ENCODE data around the gene FAM53A.
"Not testable (repeated sequence)": the region's sequence is repeated elsewhere in the genome, so short reads cannot be mapped to it uniquely, and the experiment has no call there.

FAM53A gene

GRCh38 chr4:1658146-1658545 is 26.0 kb downstream of the FAM53A start:
- no peak for DNase-seq

DNA sequence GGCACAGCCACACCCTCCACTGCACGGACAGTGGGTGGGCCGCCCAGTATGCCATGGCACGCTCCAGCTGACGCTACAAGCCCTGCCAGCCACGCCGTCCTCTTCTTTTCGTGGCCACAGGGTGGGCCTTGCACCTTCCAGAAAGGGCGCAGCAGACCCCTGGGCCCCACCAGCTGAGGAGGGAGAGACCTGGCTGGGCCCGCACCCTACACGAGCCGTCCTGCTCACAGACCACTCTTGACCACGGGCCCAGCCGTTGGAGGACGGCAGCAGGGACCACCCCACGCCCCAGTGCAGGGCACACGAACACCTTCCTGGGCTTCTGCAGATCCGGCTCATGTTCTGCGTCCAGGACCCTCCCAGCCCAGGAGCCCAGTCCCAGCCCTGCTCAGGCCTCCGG is 27.1 kb downstream of the FAM53A start:
- DNase-seq: no peak

- DNase-seq: no peak
Observed at GRCh38 chr4:1656132-1656531, 28.0 kb downstream of the FAM53A start.

- DNase-seq: no peak
Observed at GRCh38 chr4:1655676-1656075, 28.4 kb downstream of the FAM53A start.

- DNase-seq: no peak
Observed at GRCh38 chr4:1655081-1655480, 29.0 kb downstream of the FAM53A start.

- no peak for DNase-seq
Observed at GRCh38 chr4:1654216-1654955, 29.7 kb downstream of the FAM53A start.

- DNase-seq: no peak
Observed at GRCh38 chr4:1653776-1654175, 30.3 kb downstream of the FAM53A start.

DNA sequence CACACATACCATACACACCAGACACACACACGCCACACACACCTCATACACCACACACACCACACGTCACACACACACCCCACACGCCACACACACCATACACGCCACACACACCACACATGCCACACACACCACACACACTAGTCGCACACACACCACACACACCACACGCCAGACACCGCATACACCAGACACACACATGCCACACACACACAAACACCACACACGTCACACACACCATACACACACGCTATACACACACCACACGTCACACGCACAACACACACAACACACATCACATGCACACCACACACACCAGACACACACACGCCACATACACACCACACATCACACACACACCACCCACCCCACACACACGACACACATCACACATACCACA is 32.0 kb downstream of the FAM53A start:
- DNase-seq: no peak

GRCh38 chr4:1651609-1652008 is 32.5 kb downstream of the FAM53A start:
- no peak for DNase-seq

DNA sequence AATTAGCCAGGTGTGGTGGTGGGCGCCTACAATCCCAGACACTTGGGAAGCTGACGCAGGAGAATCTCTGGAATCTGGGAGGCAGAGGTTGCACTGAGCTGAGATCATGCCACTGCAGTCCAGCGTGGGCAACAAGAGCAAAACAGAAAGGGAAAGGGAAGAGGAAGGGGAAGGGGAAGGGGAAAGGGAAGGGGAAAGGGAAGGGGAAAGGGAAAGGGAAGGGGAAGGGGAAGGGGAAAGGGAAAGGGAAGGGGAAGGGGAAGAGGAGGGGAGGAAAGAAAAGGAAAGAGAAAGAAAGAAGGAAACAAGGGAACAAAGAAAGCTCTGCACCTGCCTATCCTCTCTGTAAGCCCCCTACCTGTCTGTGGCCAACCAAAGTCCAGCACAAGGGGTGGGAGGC is 35.2 kb downstream of the FAM53A start:
- no peak for DNase-seq

DNA sequence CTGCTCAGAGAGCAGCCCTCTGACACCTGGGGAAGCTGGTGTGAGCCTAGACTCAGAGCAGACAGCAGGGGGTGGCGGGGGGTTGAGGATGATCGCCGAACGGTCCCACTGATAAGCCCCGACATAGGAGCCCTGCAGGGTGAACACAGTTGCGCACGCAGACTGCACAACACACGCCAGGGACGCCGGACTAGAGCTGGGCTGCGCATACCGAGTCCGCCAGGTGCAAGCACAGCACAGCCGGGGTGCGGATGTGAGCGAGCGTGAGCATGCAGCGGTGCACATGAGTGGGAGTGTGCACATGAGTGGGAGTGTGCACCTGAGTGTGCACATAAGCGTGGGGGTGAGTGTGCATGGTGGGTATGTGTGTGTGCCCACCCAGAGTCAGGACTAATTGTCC is 36.7 kb downstream of the FAM53A start:
- DNase-seq: no peak

GRCh38 chr4:1646690-1647089 is 37.4 kb downstream of the FAM53A start:
- no peak for DNase-seq

DNA sequence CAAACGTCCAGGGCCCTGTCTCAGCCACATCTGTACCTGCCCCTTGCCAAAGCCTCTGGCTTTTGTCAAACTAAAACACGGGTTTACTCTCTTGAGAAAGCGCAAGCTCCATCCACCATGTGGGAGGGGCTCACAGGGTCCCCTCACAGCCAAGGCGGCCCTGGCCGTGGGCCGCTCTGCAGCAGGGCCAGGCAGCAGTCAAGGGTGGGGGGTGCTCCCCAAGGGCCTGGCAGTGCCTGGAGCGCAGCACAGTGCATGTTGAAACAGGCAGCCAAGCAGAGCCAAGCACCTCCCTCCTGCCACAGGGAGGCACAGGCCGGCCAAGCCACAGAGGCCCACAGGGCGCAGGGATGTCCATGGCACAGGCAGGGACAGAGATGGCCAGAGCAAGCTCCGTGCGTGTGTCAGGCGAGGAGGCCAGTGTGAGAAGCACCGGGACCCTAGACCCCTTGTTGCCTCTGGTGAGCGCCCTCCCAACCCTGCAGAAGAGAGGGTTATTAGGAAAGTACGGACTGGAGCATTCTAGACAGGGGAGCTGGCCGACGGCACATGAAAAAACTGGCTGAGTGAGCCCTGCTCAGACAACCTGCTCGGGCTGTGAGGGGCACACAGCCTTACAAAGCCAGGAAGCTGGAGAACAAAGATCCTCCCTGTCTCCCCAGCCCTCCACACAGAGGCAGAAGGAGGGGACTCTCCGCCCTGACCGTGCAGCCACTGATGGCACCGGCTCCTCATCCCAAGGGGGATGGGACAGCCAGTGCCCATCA is 39.0 kb downstream of the FAM53A start:
- no peak for DNase-seq

DNA sequence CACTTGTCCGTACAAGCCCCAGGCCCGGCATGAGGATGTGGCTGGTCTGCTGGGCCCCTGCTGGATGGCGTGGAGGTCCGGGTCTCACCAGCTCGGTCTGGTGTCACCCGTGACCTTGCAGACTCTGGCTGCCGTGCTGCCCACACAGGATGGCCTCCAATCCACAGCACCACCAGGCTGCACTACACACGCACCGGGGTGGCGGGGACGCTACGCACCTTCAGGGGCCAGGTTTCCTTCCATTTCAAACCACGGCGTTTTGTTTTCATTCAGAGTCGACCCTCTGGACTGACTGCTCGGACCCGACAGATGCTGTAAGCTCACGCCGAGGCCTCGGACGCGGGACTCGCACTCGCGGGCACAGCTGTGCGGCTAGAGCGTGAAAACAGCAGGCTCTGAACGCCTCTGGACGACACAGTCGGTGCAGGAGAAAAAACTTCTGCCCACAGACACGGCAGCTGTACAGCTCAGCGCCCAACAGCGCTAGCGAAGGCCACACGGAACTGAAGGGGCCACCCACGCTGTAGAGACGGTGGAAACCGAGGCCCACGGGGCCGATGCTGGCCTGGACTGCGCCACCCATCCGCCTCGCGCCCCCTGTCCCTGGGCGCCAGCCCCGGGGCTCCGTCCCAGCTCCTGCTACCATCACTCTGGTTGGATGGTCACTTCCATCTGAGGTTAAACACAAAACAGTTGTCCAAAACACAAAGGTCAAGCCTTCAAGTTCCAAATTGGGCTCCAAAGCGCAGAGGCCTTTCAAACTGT is 40.0 kb downstream of the FAM53A start:
- no peak for DNase-seq

DNA sequence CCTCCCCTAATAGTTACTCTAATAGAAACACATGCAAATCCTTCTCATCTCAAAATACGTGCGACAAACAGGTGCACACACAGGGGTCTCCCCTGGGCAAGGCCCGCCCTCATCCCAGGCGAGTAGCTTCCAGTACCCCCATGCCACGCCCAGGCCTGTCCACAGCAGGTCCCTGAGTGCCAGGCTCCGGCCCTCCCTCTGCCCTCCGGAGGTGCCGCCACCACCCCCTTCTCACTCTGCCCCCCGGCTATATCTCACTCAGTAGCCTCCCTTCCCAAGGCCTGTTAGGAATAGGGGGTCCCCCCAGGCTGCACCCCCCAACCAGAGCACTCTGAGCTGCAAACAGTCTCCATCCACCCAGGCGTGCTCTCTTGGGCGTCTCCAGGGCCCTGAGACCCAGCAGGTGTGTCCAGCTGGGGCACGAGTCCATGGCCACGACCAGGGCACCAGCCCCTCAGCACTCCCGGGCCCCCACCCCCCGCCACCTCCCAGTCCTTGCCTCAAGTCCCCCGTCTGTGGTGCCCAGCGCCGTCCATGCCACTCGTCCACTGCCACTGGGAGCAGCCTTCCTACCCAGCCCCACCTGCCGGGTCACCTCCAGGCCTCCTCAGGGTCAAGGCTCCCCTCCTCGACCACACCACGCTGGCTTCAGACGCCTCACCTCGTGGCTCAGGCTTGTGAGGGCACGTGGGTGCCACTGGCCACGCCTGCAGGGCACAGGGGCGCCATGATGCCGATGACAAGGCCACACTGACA is 41.7 kb downstream of the FAM53A start:
- no peak for DNase-seq

DNA sequence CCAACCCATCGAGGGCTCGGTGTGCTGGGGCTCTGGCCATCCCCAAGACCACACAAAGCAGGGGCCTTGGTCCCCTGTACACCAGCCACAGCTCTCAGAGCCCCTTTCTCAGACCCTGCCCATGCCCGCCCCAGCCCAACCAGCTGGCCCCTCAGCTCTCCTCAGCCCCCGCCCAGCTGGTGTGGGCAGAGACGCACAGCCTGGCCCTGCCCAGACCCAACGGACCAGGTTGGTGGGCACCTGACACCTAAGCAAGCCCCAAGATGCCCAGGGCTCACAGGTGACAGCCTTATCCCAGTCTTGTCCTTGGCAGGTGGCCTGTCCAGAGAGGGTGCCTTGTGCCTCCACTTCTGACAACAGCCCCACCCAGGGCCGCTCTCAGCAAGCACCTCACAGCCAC is 42.4 kb downstream of the FAM53A start:
- DNase-seq: no peak

DNA sequence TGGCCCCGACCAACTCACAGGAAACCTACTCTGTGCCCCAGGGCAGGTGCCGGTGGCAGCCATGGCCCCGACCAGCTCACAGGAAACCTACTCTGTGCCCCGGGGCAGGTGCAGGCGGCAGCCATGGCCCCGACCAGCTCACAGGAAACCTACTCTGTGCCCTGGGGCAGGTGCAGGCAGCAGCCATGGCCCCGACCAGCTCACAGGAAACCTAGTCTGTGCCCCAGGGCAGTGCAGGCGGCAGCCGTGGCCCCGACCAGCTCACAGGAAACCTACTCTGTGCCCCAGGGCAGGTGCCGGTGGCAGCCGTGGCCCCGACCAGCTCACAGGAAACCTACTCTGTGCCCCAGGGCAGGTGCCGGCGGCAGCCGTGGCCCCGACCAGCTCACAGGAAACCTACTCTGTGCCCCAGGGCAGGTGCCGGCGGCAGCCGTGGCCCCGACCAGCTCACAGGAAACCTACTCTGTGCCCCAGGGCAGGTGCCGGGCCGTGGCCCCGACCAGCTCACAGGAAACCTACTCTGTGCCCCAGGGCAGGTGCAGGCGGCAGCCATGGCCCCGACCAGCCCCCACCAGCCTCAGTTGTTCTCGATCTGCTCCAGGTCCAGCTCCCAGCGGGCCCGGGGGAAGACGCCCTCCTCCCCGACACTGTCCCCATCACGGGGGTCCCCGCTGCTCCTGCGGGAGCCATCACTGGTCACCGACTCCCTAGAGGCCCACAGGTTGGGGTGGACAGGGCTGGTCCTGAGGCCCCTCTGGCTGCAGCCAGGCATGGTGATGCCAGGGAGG is 43.2 kb downstream of the FAM53A start:
- DNase-seq: not testable (repeated sequence)

DNA sequence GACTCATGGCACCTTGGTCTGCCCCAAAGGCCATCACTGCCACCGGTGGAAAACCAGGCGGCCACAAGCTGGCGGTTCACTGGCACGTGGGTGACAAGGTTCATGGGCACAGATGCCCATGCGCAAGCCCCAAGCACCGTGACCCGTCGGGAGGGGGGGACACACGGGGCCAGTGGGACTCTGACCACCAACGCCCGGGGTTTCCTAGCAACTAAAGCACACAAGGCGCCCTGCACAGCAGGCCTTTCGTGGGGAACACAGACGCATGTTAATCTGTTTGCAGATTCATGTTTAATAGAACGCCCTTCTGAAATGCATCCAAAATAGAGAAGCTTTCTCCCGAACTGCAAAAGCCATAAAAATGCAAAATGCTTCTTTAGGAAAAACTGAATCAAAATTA is 43.9 kb downstream of the FAM53A start:
- no peak for DNase-seq

- DNase-seq: no peak
Observed at GRCh38 chr4:1639299-1639868, 44.7 kb downstream of the FAM53A start.

- DNase-seq: no peak
Observed at GRCh38 chr4:1638873-1639272, 45.2 kb downstream of the FAM53A start.

- DNase-seq: no peak
Observed at GRCh38 chr4:1638272-1638598, 45.9 kb downstream of the FAM53A start.
